Mesenchymal stem cell (in vitro differentiated cells and primary cell): Measurements from ENCODE around the gene AGFG1.

Source experiments
- DNase-seq: peaks from one replicate; pipeline ENCODE4 v3.0.0-alpha.2; 2013
- H2AFZ ChIP-seq: one replicate; pipeline ENCODE4 v1.6.1; 2013; ENCODE audit warnings: low read depth, mild to moderate bottlenecking, control low read depth, inconsistent platforms, low read length, moderate library complexity
- H2AK5ac ChIP-seq: 2 replicates; pipeline ENCODE4 v1.6.1; 2013; ENCODE audit warnings: low read length, moderate library complexity, mild to moderate bottlenecking, inconsistent platforms; ENCODE audit not compliant: severe bottlenecking
- H2BK120ac ChIP-seq: one replicate; pipeline ENCODE4 v1.6.1; 2013; ENCODE audit warnings: low read depth, mild to moderate bottlenecking, inconsistent platforms, low read length, moderate library complexity
- H2BK12ac ChIP-seq, 2 experiments: one replicate each; pipeline ENCODE4 v1.6.1; 2013; ENCODE audit warnings: inconsistent platforms in 2 of 2, low read length in 2 of 2, mild to moderate bottlenecking in 2 of 2, moderate library complexity in 2 of 2, control low read depth in 1 of 2
- H2BK15ac ChIP-seq: one replicate; pipeline ENCODE4 v1.6.1; 2013; ENCODE audit warnings: mild to moderate bottlenecking, low read depth, inconsistent platforms; ENCODE audit not compliant: poor library complexity, severe bottlenecking
- H2BK5ac ChIP-seq: 2 replicates; pipeline ENCODE4 v1.6.1; 2013; ENCODE audit warnings: low read depth, mild to moderate bottlenecking, low read length, control low read depth, inconsistent platforms; ENCODE audit not compliant: poor library complexity, severe bottlenecking
- H3K14ac ChIP-seq, 2 experiments: one replicate each; pipeline ENCODE4 v1.6.1; 2013; ENCODE audit warnings: inconsistent platforms in 2 of 2, low read length in 2 of 2, control low read depth in 1 of 2, mild to moderate bottlenecking in 1 of 2, moderate library complexity in 1 of 2
- H3K18ac ChIP-seq, 2 experiments: one replicate each; pipeline ENCODE4 v1.6.1; 2013; ENCODE audit warnings: inconsistent platforms in 2 of 2, low read length in 2 of 2, control low read depth in 1 of 2, low read depth in 1 of 2, mild to moderate bottlenecking in 1 of 2
- H3K23ac ChIP-seq, 2 experiments: one replicate each; pipeline ENCODE4 v1.6.1; 2013; ENCODE audit warnings: inconsistent platforms in 2 of 2, low read length in 2 of 2, mild to moderate bottlenecking in 2 of 2, moderate library complexity in 2 of 2, control low read depth in 1 of 2
- H3K27ac ChIP-seq: 2 replicates; pipeline ENCODE4 v1.5.1; 2013; ENCODE audit warnings: mild to moderate bottlenecking, moderate library complexity, low read length, control low read depth, inconsistent platforms; ENCODE audit not compliant: poor library complexity, severe bottlenecking
- H3K27me3 ChIP-seq, 2 experiments: 2 replicates each; pipeline versions ENCODE4 v1.6.1 to v1.7.0; 2013; ENCODE audit warnings: low read length in 2 of 2, mild to moderate bottlenecking in 2 of 2, moderate library complexity in 2 of 2, control low read depth in 1 of 2, inconsistent platforms in 1 of 2; ENCODE audit not compliant: control insufficient read depth in 1 of 2, insufficient read depth in 1 of 2
- H3K36me3 ChIP-seq, 2 experiments: 2 replicates each; pipeline versions ENCODE4 v1.6.1 to v1.7.0; 2013; ENCODE audit warnings: low read length in 2 of 2, control low read depth in 1 of 2, inconsistent platforms in 1 of 2, low read depth in 1 of 2, mild to moderate bottlenecking in 1 of 2; ENCODE audit not compliant: insufficient read depth in 2 of 2, control insufficient read depth in 1 of 2
- H3K4ac ChIP-seq, 2 experiments: one replicate each; pipeline ENCODE4 v1.6.1; 2013; ENCODE audit warnings: inconsistent platforms in 2 of 2, low read length in 2 of 2, mild to moderate bottlenecking in 2 of 2, moderate library complexity in 2 of 2, control low read depth in 1 of 2, low read depth in 1 of 2
- H3K4me1 ChIP-seq: 2 replicates; pipeline ENCODE4 v1.6.1; 2013; ENCODE audit warnings: low read depth, low read length, control low read depth; ENCODE audit not compliant: control insufficient read depth, insufficient read depth
- H3K4me2 ChIP-seq: 2 replicates; pipeline ENCODE4 v1.6.1; 2013; ENCODE audit warnings: low read length, mild to moderate bottlenecking, inconsistent platforms; ENCODE audit not compliant: poor library complexity, severe bottlenecking
- H3K4me3 ChIP-seq, 2 experiments: 2 replicates each; pipeline versions ENCODE4 v1.5.1 to v1.7.0; 2013; ENCODE audit warnings: low read length in 2 of 2, mild to moderate bottlenecking in 2 of 2, control low read depth in 1 of 2, low read depth in 1 of 2; ENCODE audit not compliant: insufficient read depth in 1 of 2
- H3K79me1 ChIP-seq: replicated peaks from 2 replicates; pipeline ENCODE4 v1.6.1; 2013; ENCODE audit warnings: mild to moderate bottlenecking, control low read depth, low read length, inconsistent platforms; ENCODE audit not compliant: poor library complexity, severe bottlenecking
- H3K9ac ChIP-seq: 2 replicates; pipeline ENCODE4 v1.7.0; 2013; ENCODE audit warnings: mild to moderate bottlenecking, low read length, moderate library complexity
- H3K9me3 ChIP-seq: 2 replicates; pipeline ENCODE4 v1.7.0; 2013; ENCODE audit warnings: mild to moderate bottlenecking, low read length; ENCODE audit not compliant: control insufficient read depth
- H4K8ac ChIP-seq: one replicate; pipeline ENCODE4 v1.6.1; 2013; ENCODE audit warnings: inconsistent platforms, mild to moderate bottlenecking, low read length, moderate library complexity
- H4K91ac ChIP-seq: one replicate; pipeline ENCODE4 v1.6.1; 2013; ENCODE audit warnings: mild to moderate bottlenecking, low read length, inconsistent platforms
- WGBS: methylation state at CpG from one replicate; pipeline ENCODE4 v1.1.7; 2013; ENCODE audit warnings: mixed read lengths; 5-methylcytosine and 5-hydroxymethylcytosine counted together

AGFG1 gene

DNA sequence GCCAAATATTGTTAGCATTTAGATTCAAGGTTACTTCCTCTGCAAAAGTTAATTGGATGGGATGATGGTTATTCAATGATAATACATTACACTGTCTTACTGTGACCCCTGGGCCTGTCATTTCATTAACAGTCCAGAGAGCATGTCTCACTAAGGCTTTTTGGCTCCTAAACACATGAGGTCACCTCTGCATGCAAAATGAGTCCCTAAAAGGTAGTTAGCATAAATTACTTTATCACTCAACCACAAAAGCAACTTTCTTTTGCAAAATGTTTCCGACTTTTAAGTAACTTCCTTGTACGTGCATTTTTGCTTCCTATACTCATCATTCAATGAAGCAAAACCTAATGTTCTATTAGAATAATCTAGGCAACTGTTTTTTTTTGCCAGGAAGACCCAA, 16.8 kb upstream of the AGFG1 start:
- no peak overlapping the region for H4K91ac ChIP-seq
- H3K23ac ChIP-seq = no peak overlapping the region
- H3K18ac ChIP-seq = no peak overlapping the region
- H3K4ac ChIP-seq = no peak overlapping the region
- WGBS = 73% methylated on average over 2 of the region's 2 CpGs
- H3K9ac ChIP-seq = no peak overlapping the region
- H2AK5ac ChIP-seq = no peak overlapping the region
- no peak overlapping the region for H3K27ac ChIP-seq
- no peak overlapping the region for H3K4me2 ChIP-seq
- H2AFZ ChIP-seq = no peak overlapping the region
- H3K9me3 ChIP-seq = no peaks in the 10 kb centered on the region
- peaks cover 2% of the 10 kb centered on the region for H3K4me1 ChIP-seq
- no peak overlapping the region for H2BK120ac ChIP-seq
- H3K14ac ChIP-seq = no peak overlapping the region
- no peak overlapping the region for H2BK12ac ChIP-seq
- H3K27me3 ChIP-seq = no peaks in the 10 kb centered on the region
- DNase-seq = no peak
- H3K79me1 ChIP-seq = no peaks in the 10 kb centered on the region
- H2BK15ac ChIP-seq = no peak overlapping the region
- no peak overlapping the region for H2BK5ac ChIP-seq
- H4K8ac ChIP-seq = no peak overlapping the region
- H3K4me3 ChIP-seq = no peak overlapping the region
- H3K36me3 ChIP-seq = no peaks in the 10 kb centered on the region

DNA sequence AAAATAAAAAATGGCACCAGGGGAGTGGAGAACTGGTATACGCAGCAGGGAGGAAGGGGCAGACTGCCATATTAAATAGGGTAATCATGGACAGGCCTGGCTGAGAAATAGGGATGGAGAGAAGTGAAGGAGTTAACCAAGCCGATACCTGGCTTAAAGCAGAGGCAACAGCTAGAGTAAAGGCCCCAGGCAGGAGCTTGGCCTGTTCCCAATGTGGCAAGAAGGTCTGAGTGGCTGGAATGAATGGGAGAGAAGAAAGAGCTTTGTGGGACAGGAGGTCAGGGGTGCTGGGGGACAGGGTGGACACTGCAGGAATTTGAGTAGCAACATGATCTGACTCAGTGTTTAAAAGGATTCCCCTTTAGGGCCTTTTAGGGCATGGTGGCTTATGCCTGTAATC, 15.9 kb upstream of the AGFG1 start:
- no peaks in the 10 kb centered on the region for H3K27me3 ChIP-seq
- WGBS = 94% methylated on average over 2 of the region's 2 CpGs
- H3K36me3 ChIP-seq = no peaks in the 10 kb centered on the region
- DNase-seq = no peak
- no peak overlapping the region for H3K4ac ChIP-seq
- peak overlapping the region; percentile 23 for H2BK15ac ChIP-seq
- no peak overlapping the region for H3K23ac ChIP-seq
- H3K14ac ChIP-seq = no peak overlapping the region
- no peak overlapping the region for H4K8ac ChIP-seq
- no peak overlapping the region for H3K4me2 ChIP-seq
- no peak overlapping the region for H3K9ac ChIP-seq
- H3K18ac ChIP-seq = no peak overlapping the region
- no peak overlapping the region for H3K27ac ChIP-seq
- no peak overlapping the region for H2AFZ ChIP-seq
- no peak overlapping the region for H2AK5ac ChIP-seq
- H2BK12ac ChIP-seq = no peak overlapping the region
- no peaks in the 10 kb centered on the region for H3K79me1 ChIP-seq
- H3K9me3 ChIP-seq = no peaks in the 10 kb centered on the region
- no peak overlapping the region for H4K91ac ChIP-seq
- H3K4me3 ChIP-seq = no peak overlapping the region
- H2BK120ac ChIP-seq = no peak overlapping the region
- no peak overlapping the region for H2BK5ac ChIP-seq
- H3K4me1 ChIP-seq = peaks cover 2% of the 10 kb centered on the region

DNA sequence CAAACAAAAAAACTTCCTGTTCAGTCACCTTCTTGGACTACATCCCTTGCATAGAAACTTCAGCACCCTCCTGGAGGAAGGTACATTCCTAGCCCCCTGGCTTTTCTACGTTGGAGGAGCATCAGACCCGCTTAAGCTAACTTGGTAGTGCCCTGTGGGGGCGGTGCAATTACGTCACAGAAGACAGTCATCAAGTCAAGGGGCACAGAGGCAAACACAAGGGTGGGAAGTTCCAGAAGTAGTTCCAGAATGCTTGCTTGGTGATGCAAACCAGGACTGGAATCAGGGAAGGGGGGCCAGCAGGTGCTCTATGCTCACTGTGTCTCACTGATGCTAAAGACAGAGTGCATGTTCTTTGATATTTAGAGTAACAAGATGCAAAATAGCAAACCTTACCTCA, 15.2 kb upstream of the AGFG1 start:
- no peak overlapping the region for H2BK12ac ChIP-seq
- peaks cover 2% of the 10 kb centered on the region for H3K4me1 ChIP-seq
- no peak overlapping the region for H2AK5ac ChIP-seq
- no peak overlapping the region for H4K8ac ChIP-seq
- no peak overlapping the region for H3K18ac ChIP-seq
- no peak overlapping the region for H4K91ac ChIP-seq
- H3K27ac ChIP-seq = no peak overlapping the region
- H3K23ac ChIP-seq = no peak overlapping the region
- no peaks in the 10 kb centered on the region for H3K9me3 ChIP-seq
- no peak overlapping the region for H2BK15ac ChIP-seq
- H3K4me3 ChIP-seq = no peak overlapping the region
- H3K36me3 ChIP-seq = no peaks in the 10 kb centered on the region
- H3K4me2 ChIP-seq = no peak overlapping the region
- H2BK120ac ChIP-seq = no peak overlapping the region
- DNase-seq = no peak
- no peaks in the 10 kb centered on the region for H3K27me3 ChIP-seq
- H3K9ac ChIP-seq = no peak overlapping the region
- no peak overlapping the region for H2AFZ ChIP-seq
- no peak overlapping the region for H3K14ac ChIP-seq
- no peak overlapping the region for H3K4ac ChIP-seq
- no peaks in the 10 kb centered on the region for H3K79me1 ChIP-seq
- 76% methylated on average over 4 of the region's 4 CpGs for WGBS
- no peak overlapping the region for H2BK5ac ChIP-seq

DNA sequence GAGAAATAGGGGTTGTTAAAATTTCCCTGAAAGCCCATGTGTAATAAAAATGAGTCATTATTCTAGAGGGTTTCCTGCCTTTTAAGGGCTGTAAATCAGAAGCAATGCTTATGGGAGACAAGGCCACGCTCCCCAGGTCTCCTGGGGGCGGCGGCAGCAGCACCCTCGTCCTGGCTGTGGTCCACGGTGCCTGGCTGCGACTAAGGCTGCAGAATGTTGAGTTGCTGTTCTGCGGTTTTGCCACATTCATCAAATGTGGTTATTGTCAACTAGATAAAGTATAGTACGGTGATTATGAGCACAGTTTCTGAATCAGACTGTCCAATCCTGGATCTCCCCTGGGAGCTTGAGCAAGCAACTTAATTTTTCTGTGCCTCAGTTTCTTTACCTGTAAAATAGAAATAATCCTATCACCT, 11.9 kb upstream of the AGFG1 start:
- H3K36me3 ChIP-seq = no peaks in the 10 kb centered on the region
- no peak overlapping the region for H2BK120ac ChIP-seq
- no peak overlapping the region for H4K8ac ChIP-seq
- no peak overlapping the region for H2BK12ac ChIP-seq
- no peak overlapping the region for H3K23ac ChIP-seq
- DNase-seq = peak; percentile 67
- H2AFZ ChIP-seq = no peak overlapping the region
- peaks cover 3% of the 10 kb centered on the region for H3K4me1 ChIP-seq
- H3K4ac ChIP-seq = no peak overlapping the region
- H3K4me2 ChIP-seq = no peak overlapping the region
- WGBS = 7% methylated on average over 7 of the region's 8 CpGs
- no peak overlapping the region for H2BK5ac ChIP-seq
- no peak overlapping the region for H2BK15ac ChIP-seq
- no peaks in the 10 kb centered on the region for H3K9me3 ChIP-seq
- H3K14ac ChIP-seq = no peak overlapping the region
- H2AK5ac ChIP-seq = no peak overlapping the region
- H3K4me3 ChIP-seq = no peak overlapping the region
- no peak overlapping the region for H3K9ac ChIP-seq
- no peaks in the 10 kb centered on the region for H3K79me1 ChIP-seq
- no peak overlapping the region for H4K91ac ChIP-seq
- no peak overlapping the region for H3K27ac ChIP-seq
- no peak overlapping the region for H3K18ac ChIP-seq
- H3K27me3 ChIP-seq = no peaks in the 10 kb centered on the region
